GM23338 (cell line): ENCODE measurements around the gene HOXC12. TPM values are rescaled to one million over a fixed set of nuclear protein-coding genes. Genes with fewer than 3 reads are reported as not detected.

ENCODE experiments used
- ATAC-seq: fragments of 200-7000 bp; cut with Tn5 transposase; 3 replicates; pipeline ENCODE4 v1.9.1; 2020
- DNase-seq: peaks from one replicate; pipeline ENCODE4 v3.0.0-alpha.2; 2015; ENCODE audit warnings: low spot score
- H2AFZ ChIP-seq: fragments of 200-600 bp; sonication (generic); 2 replicates; pipeline ENCODE4 v1.8.0; 2016; ENCODE audit warnings: antibody characterized with exemption, mild to moderate bottlenecking, moderate library complexity
- H3F3A ChIP-seq: fragments of 200-600 bp; sonication (generic); replicated peaks from 2 replicates; pipeline ENCODE4 v1.8.0; 2017; ENCODE audit warnings: antibody characterized with exemption, mixed run types, low read depth
- H3K27ac ChIP-seq: fragments of 200-600 bp; sonication (generic); 2 replicates; pipeline ENCODE4 v1.6.1; 2016; ENCODE audit warnings: low read depth
- H3K27me3 ChIP-seq: fragments of 200-600 bp; sonication (generic); 2 replicates; pipeline ENCODE4 v1.8.0; 2016; ENCODE audit warnings: mild to moderate bottlenecking, mixed run types, moderate library complexity; ENCODE audit not compliant: insufficient read depth
- H3K36me3 ChIP-seq: fragments of 200-600 bp; sonication (generic); 2 replicates; pipeline ENCODE4 v1.8.0; 2016; ENCODE audit warnings: mild to moderate bottlenecking; ENCODE audit not compliant: insufficient read depth
- H3K4me1 ChIP-seq: fragments of 200-600 bp; sonication (generic); 2 replicates; pipeline ENCODE4 v1.8.0; 2016; ENCODE audit warnings: mild to moderate bottlenecking, moderate library complexity; ENCODE audit not compliant: insufficient read depth
- H3K4me2 ChIP-seq: fragments of 200-600 bp; sonication (generic); 2 replicates; pipeline ENCODE4 v1.7.1; 2017; ENCODE audit warnings: mixed run types
- H3K4me3 ChIP-seq: fragments of 200-600 bp; sonication (generic); 2 replicates; pipeline ENCODE4 v1.6.1; 2016; ENCODE audit warnings: mixed run types
- H3K79me2 ChIP-seq: fragments of 200-600 bp; sonication (generic); replicated peaks from 2 replicates; pipeline ENCODE4 v1.8.0; 2017; ENCODE audit warnings: mild to moderate bottlenecking; ENCODE audit not compliant: insufficient read depth
- H3K9me2 ChIP-seq: fragments of 200-600 bp; sonication (generic); 2 replicates; pipeline ENCODE4 v1.8.0; 2017; ENCODE audit not compliant: insufficient read depth
- H4K20me1 ChIP-seq: fragments of 200-600 bp; sonication (generic); replicated peaks from 2 replicates; pipeline ENCODE4 v1.8.0; 2017; ENCODE audit warnings: mild to moderate bottlenecking; ENCODE audit not compliant: insufficient read depth
- H3K27ac Mint-ChIP-seq: 2 replicates; pipeline ENCODE4 v1.8.0; 2020; ENCODE audit warnings: inconsistent platforms, mild to moderate bottlenecking, moderate library complexity, mixed read lengths
- H3K27me3 Mint-ChIP-seq: 3 replicates; pipeline ENCODE4 v1.8.0; 2022; ENCODE audit warnings: low read depth, mild to moderate bottlenecking, moderate library complexity, mixed read lengths, inconsistent platforms; ENCODE audit not compliant: insufficient read depth, poor library complexity
- H3K36me3 Mint-ChIP-seq: 3 replicates; pipeline ENCODE4 v1.8.0; 2021; ENCODE audit warnings: low read depth, mild to moderate bottlenecking, inconsistent platforms, moderate library complexity, mixed read lengths
- H3K4me1 Mint-ChIP-seq: 3 replicates; pipeline ENCODE4 v1.8.0; 2020; ENCODE audit warnings: mild to moderate bottlenecking, inconsistent platforms, mixed read lengths
- H3K4me3 Mint-ChIP-seq: 3 replicates; pipeline ENCODE4 v1.8.0; 2021; ENCODE audit warnings: moderate library complexity, mild to moderate bottlenecking, inconsistent platforms, mixed read lengths
- H3K9me3 Mint-ChIP-seq: 3 replicates; pipeline ENCODE4 v1.8.0; 2020; ENCODE audit warnings: moderate library complexity, mild to moderate bottlenecking, inconsistent platforms, mixed read lengths
- CREB1 ChIP-seq: fragments of 250-450 bp; sonication (Bioruptor Pico); IDR thresholded peaks from 2 replicates; pipeline ENCODE4 v1.5.0; 2020; ENCODE audit warnings: low read depth, mild to moderate bottlenecking, moderate library complexity
- EZH2 ChIP-seq: fragments of 200-600 bp; sonication (generic); IDR thresholded peaks from one replicate; pipeline ENCODE4 v1.8.0; 2017; ENCODE audit warnings: antibody characterized with exemption, mild to moderate bottlenecking, low read depth; ENCODE audit not compliant: unreplicated experiment
- EZH2phosphoT487 ChIP-seq: fragments of 200-600 bp; sonication (generic); IDR thresholded peaks from one replicate; pipeline ENCODE4 v1.8.1; 2018; ENCODE audit warnings: antibody characterized with exemption; ENCODE audit not compliant: unreplicated experiment
- JUNB ChIP-seq: IDR thresholded peaks from one replicate; pipeline ENCODE4 v1.6.1; 2016; ENCODE audit warnings: antibody characterized with exemption; ENCODE audit not compliant: unreplicated experiment
- NANOG ChIP-seq: IDR thresholded peaks from 2 replicates; pipeline ENCODE4 v1.6.1; 2016; ENCODE audit warnings: antibody characterized with exemption, borderline replicate concordance
- POLR2AphosphoS5 ChIP-seq: IDR thresholded peaks from 2 replicates; pipeline ENCODE4 v1.6.1; 2016; ENCODE audit warnings: antibody characterized with exemption, low read depth
- REST ChIP-seq: IDR thresholded peaks from one replicate; pipeline ENCODE4 v1.6.1; 2018; ENCODE audit warnings: antibody characterized with exemption; ENCODE audit not compliant: unreplicated experiment
- STAT1 ChIP-seq: IDR thresholded peaks from one replicate; pipeline ENCODE4 v1.6.1; 2016; ENCODE audit warnings: antibody characterized with exemption; ENCODE audit not compliant: unreplicated experiment
- ZNF114 ChIP-seq: fragments of 250-450 bp; sonication (Bioruptor Pico); IDR thresholded peaks from 2 replicates; pipeline ENCODE4 v1.5.0; 2020; ENCODE audit warnings: mild to moderate bottlenecking, moderate library complexity
- ZNF331 ChIP-seq: fragments of 250-450 bp; sonication (Bioruptor Pico); IDR thresholded peaks from 2 replicates; pipeline ENCODE4 v1.5.0; 2020; ENCODE audit warnings: low read depth, mild to moderate bottlenecking, moderate library complexity
- polyA plus RNA-seq: library from polyadenylated mRNA; unstranded; fragments of >200 nt; fragmentation: Nextera tagmentation; extraction: Ambion mirVana; gene quantifications from 2 replicates; pipeline ENCODE4 v1.2.1, GENCODE V29; 2016
- total RNA-seq: library from RNA; depleted of rRNA; stranded (reverse); fragments of >200 nt; shearing (Covaris generic); gene quantifications from 2 replicates; pipeline ENCODE4 v1.2.3, GENCODE V29; 2014
- TF ChIP-seq, protein P1 (sequence below), 2 experiments: fragments of 200-600 bp in 1 of 2; sonication (generic) in 1 of 2; conservative IDR thresholded peaks; 2 replicates each; pipeline versions ENCODE4 v1.5.1 to v1.6.1; 2016 to 2017; ENCODE audit warnings: antibody characterized with exemption in 2 of 2, low read depth in 2 of 2, mild to moderate bottlenecking in 2 of 2, moderate library complexity in 1 of 2
- TF ChIP-seq, protein P2 (sequence below): IDR thresholded peaks from 2 replicates; pipeline ENCODE4 v1.6.1; 2016; ENCODE audit warnings: antibody characterized with exemption
- TF ChIP-seq, protein P3 (sequence below): fragments of 250-450 bp; sonication (Bioruptor Pico); IDR thresholded peaks from 2 replicates; pipeline ENCODE4 v1.5.0; 2020; ENCODE audit warnings: mild to moderate bottlenecking, moderate library complexity

The HOXC12 gene
- total and polyA plus RNA-seq, 2 experiments from 2014 or later = not detected

- H3K4me3 ChIP-seq = no peak overlapping the region
- no peaks in the 10 kb centered on the region for H3K9me2 ChIP-seq
- H3K27me3 ChIP-seq = peaks cover 34% of the 10 kb centered on the region; the same call in 1 of the 2 replicates
- H2AFZ ChIP-seq = 0 out of 2 replicates have a peak overlapping the region, but pooled peaks have one; percentile 63
- no peak overlapping the region for H3K27ac ChIP-seq
- Mint-ChIP-seq H3K27me3 (peaks cover 4% of the 10 kb centered on the region), H3K27ac (no peak overlapping the region), H3K4me3 (no peak overlapping the region), H3K36me3 (no peaks in the 10 kb centered on the region), H3K4me1 (no peaks in the 10 kb centered on the region), H3K9me3 (no peaks in the 10 kb centered on the region)
- no peaks in the 10 kb centered on the region for H4K20me1 ChIP-seq
- ATAC-seq (no peak), DNase-seq (no peak)
- H3K36me3 ChIP-seq = no peaks in the 10 kb centered on the region
- no peaks in the 10 kb centered on the region for H3F3A ChIP-seq
- no peaks in the 10 kb centered on the region for H3K79me2 ChIP-seq
- TF ChIP-seq, protein P1, sequence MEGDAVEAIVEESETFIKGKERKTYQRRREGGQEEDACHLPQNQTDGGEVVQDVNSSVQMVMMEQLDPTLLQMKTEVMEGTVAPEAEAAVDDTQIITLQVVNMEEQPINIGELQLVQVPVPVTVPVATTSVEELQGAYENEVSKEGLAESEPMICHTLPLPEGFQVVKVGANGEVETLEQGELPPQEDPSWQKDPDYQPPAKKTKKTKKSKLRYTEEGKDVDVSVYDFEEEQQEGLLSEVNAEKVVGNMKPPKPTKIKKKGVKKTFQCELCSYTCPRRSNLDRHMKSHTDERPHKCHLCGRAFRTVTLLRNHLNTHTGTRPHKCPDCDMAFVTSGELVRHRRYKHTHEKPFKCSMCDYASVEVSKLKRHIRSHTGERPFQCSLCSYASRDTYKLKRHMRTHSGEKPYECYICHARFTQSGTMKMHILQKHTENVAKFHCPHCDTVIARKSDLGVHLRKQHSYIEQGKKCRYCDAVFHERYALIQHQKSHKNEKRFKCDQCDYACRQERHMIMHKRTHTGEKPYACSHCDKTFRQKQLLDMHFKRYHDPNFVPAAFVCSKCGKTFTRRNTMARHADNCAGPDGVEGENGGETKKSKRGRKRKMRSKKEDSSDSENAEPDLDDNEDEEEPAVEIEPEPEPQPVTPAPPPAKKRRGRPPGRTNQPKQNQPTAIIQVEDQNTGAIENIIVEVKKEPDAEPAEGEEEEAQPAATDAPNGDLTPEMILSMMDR (conservative IDR thresholded peaks at IDR 0.05; ENCODE audit: low read depth in 2 of 2) = no peak
- TF ChIP-seq CREB1 (CRISPR knock-in tag) (no peak), JUNB (no peak), NANOG (no peak), POLR2AphosphoS5 (no peak), ZNF114 (CRISPR knock-in tag) (no peak), REST (no peak), EZH2 (no peak), EZH2phosphoT487 (no peak), STAT1 (no peak), ZNF331 (no peak)
- TF ChIP-seq, protein P2, sequence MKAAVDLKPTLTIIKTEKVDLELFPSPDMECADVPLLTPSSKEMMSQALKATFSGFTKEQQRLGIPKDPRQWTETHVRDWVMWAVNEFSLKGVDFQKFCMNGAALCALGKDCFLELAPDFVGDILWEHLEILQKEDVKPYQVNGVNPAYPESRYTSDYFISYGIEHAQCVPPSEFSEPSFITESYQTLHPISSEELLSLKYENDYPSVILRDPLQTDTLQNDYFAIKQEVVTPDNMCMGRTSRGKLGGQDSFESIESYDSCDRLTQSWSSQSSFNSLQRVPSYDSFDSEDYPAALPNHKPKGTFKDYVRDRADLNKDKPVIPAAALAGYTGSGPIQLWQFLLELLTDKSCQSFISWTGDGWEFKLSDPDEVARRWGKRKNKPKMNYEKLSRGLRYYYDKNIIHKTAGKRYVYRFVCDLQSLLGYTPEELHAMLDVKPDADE = no peak
- TF ChIP-seq, protein P3, sequence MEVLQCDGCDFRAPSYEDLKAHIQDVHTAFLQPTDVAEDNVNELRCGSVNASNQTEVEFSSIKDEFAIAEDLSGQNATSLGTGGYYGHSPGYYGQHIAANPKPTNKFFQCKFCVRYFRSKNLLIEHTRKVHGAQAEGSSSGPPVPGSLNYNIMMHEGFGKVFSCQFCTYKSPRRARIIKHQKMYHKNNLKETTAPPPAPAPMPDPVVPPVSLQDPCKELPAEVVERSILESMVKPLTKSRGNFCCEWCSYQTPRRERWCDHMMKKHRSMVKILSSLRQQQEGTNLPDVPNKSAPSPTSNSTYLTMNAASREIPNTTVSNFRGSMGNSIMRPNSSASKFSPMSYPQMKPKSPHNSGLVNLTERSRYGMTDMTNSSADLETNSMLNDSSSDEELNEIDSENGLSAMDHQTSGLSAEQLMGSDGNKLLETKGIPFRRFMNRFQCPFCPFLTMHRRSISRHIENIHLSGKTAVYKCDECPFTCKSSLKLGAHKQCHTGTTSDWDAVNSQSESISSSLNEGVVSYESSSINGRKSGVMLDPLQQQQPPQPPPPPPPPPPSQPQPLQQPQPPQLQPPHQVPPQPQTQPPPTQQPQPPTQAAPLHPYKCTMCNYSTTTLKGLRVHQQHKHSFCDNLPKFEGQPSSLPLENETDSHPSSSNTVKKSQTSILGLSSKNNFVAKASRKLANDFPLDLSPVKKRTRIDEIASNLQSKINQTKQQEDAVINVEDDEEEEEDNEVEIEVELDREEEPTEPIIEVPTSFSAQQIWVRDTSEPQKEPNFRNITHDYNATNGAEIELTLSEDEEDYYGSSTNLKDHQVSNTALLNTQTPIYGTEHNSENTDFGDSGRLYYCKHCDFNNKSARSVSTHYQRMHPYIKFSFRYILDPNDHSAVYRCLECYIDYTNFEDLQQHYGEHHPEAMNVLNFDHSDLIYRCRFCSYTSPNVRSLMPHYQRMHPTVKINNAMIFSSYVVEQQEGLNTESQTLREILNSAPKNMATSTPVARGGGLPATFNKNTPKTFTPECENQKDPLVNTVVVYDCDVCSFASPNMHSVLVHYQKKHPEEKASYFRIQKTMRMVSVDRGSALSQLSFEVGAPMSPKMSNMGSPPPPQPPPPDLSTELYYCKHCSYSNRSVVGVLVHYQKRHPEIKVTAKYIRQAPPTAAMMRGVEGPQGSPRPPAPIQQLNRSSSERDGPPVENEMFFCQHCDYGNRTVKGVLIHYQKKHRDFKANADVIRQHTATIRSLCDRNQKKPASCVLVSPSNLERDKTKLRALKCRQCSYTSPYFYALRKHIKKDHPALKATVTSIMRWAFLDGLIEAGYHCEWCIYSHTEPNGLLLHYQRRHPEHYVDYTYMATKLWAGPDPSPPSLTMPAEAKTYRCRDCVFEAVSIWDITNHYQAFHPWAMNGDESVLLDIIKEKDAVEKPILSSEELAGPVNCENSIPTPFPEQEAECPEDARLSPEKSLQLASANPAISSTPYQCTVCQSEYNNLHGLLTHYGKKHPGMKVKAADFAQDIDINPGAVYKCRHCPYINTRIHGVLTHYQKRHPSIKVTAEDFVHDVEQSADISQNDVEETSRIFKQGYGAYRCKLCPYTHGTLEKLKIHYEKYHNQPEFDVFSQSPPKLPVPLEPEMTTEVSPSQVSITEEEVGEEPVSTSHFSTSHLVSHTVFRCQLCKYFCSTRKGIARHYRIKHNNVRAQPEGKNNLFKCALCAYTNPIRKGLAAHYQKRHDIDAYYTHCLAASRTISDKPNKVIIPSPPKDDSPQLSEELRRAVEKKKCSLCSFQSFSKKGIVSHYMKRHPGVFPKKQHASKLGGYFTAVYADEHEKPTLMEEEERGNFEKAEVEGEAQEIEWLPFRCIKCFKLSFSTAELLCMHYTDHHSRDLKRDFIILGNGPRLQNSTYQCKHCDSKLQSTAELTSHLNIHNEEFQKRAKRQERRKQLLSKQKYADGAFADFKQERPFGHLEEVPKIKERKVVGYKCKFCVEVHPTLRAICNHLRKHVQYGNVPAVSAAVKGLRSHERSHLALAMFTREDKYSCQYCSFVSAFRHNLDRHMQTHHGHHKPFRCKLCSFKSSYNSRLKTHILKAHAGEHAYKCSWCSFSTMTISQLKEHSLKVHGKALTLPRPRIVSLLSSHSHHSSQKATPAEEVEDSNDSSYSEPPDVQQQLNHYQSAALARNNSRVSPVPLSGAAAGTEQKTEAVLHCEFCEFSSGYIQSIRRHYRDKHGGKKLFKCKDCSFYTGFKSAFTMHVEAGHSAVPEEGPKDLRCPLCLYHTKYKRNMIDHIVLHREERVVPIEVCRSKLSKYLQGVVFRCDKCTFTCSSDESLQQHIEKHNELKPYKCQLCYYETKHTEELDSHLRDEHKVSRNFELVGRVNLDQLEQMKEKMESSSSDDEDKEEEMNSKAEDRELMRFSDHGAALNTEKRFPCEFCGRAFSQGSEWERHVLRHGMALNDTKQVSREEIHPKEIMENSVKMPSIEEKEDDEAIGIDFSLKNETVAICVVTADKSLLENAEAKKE (CRISPR knock-in tag) = no peak
- no peaks in the 10 kb centered on the region for H3K4me1 ChIP-seq
- H3K4me2 ChIP-seq = no peak overlapping the region
Observed at GRCh38 chr12:53907103-53907502, 47.6 kb upstream of the HOXC12 start.
